Heart left ventricle (tissue), 13 donors: ENCODE measurements around the gene IFIT2.

Experiments used
- POLR2A ChIP-seq, 2 donors: fragments of 450-650 bp; IDR thresholded peaks; one replicate each; pipeline ENCODE4 v1.6.1; 2017; ENCODE audit warnings: antibody characterized with exemption in 2 of 2, mild to moderate bottlenecking in 2 of 2, moderate library complexity in 2 of 2
- TF ChIP-seq, protein P1 (sequence below), 12 donors: fragments of 200-600 bp; sonication (generic) in 4 of 12; IDR thresholded peaks; one replicate each; pipeline versions ENCODE4 v1.5.0 to v1.8.0; 2018 to 2022; ENCODE audit warnings: antibody characterized with exemption in 12 of 12, mild to moderate bottlenecking in 5 of 12
- donor health status: ischemic (EF 13 %, LVEDD 7.1; RV severe dilation, severe dysfunction).
- donor health status: DM: no; HTN: yes; CAD: no.
- donor health status: DM: no; HTN: no; CAD: no.
- donor health status: ischemic (EF 25% LVEDD 6.9; RV normal size, moderate dysfunction).
- donor health status: ischemic (EF 25% LVEDD 5.7; RV mildly dilated, moderate dysfunction).
- donor health status: ischemic (EF 35%, LVEDD 5.7; RV mildly dilated, moderate dysfunction).
- donor health status: nonischemic (EF 11% LVEDD 7.7; RV severe dilation, severe dysfunction).
- donor health status: DM: yes; HTN: yes; CAD: no.
- donor health status: PGD.
- donor health status: ischemic (EF 29% LVEDD 5.4; RV normal size, mild dysfunction).
- donor health status: nonischemic (EF 23%, LVEDD 6.1; RV moderate dilation, normal function).

DNA sequence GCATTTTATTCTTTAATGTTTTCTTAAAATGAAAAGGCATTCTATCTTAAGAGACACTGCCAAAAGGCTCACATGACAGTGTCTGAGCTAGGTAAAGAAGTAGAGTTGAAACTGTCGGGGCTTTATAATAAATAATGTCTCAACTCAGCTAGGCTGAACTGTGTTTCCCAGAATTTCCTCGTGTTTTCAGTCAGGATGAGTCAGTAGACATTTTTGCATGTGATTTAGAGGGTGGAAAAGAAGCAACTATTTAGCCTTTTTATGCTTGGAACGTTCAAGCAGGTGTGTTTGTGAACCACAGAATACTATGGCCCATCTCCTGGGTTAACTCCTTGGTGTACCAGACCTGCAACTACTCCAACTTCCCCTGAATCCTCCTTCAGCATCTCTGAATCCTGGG, 26.9 kb upstream of the IFIT2 start:
- TF ChIP-seq, protein P1, sequence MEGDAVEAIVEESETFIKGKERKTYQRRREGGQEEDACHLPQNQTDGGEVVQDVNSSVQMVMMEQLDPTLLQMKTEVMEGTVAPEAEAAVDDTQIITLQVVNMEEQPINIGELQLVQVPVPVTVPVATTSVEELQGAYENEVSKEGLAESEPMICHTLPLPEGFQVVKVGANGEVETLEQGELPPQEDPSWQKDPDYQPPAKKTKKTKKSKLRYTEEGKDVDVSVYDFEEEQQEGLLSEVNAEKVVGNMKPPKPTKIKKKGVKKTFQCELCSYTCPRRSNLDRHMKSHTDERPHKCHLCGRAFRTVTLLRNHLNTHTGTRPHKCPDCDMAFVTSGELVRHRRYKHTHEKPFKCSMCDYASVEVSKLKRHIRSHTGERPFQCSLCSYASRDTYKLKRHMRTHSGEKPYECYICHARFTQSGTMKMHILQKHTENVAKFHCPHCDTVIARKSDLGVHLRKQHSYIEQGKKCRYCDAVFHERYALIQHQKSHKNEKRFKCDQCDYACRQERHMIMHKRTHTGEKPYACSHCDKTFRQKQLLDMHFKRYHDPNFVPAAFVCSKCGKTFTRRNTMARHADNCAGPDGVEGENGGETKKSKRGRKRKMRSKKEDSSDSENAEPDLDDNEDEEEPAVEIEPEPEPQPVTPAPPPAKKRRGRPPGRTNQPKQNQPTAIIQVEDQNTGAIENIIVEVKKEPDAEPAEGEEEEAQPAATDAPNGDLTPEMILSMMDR (IDR thresholded peaks at IDR 0.05), result no peak
- no peak for TF ChIP-seq POLR2A (IDR thresholded peaks at IDR 0.05)
